ENCODE results near the gene LRRFIP1. TPM values are rescaled to one million over a fixed set of nuclear protein-coding genes. Genes with fewer than 3 reads are reported as not detected.
A peak's percentile ranks its signal among the peaks of the same experiment; 100 is the strongest.
"Not testable (repeated sequence)": the region's sequence is repeated elsewhere in the genome, so short reads cannot be mapped to it uniquely, and the experiment has no call there.

LRRFIP1 gene
- total RNA-seq, 2 experiments from 2014 or later: 157 to 161 TPM

- Mint-ChIP-seq H3K9me3 (no peaks in the 10 kb centered on the region), H3K36me3 (ENCODE audit: low read depth) (no peaks in the 10 kb centered on the region), H3K4me1 (ENCODE audit: low read depth) (peaks cover 27% of the 10 kb centered on the region), H3K27me3 (no peaks in the 10 kb centered on the region), H3K4me3 (no peak overlapping the region), H3K27ac (peak overlapping the region; percentile 89)
- ATAC-seq (ENCODE audit: poor library complexity): no peak
- ChIA-PET CTCF (interaction anchor here (0.6 to 1.2 kb wide), 4 partner anchors 32 to 129 kb away, joined by 3 to 6 read pairs (median 4); no protein-coding TSS in a partner anchor), POLR2A (interaction anchor here (0.9 to 2.6 kb wide), 4 partner anchors 12 to 141 kb away, joined by 4 to 10 read pairs (median 6); no protein-coding TSS in a partner anchor)
- H3K36me3 ChIP-seq (ENCODE audit: insufficient read depth, low read length): no peaks in the 10 kb centered on the region
- H3K9me3 ChIP-seq (ENCODE audit: control insufficient read depth in 1 of 2, insufficient read depth in 1 of 2, low read length in 2 of 2): no peaks in the 10 kb centered on the region
- H3K27ac ChIP-seq (ENCODE audit: low read depth in 1 of 2, low read length in 2 of 2): peak overlapping the region in 1 of 2 donors; percentile 87
- no peak overlapping the region for H3K4me3 ChIP-seq (ENCODE audit: low read length)
- no peak for TF ChIP-seq CTCF (IDR thresholded peaks at IDR 0.05)
- DNase-seq: no peak
- H3K27me3 ChIP-seq (ENCODE audit: control insufficient read depth in 1 of 2, insufficient read depth in 2 of 2, low read length in 2 of 2): no peaks in the 10 kb centered on the region
- H3K4me1 ChIP-seq (ENCODE audit: insufficient read depth, low read length): peaks cover 24% of the 10 kb centered on the region
- intact Hi-C loops (cut with DNase I, micrococcal nuclease): loop anchor here in 1 of 2 experiments (5.0 kb wide), 1 partner anchor 68 kb away; no protein-coding TSS in a partner anchor
Observed at GRCh38 chr2:237604391-237604790, 23.0 kb upstream of the LRRFIP1 start.

- no peak for TF ChIP-seq CTCF (IDR thresholded peaks at IDR 0.05)
- Histone ChIP-seq H3K4me1 (ENCODE audit: insufficient read depth, low read length) (peaks cover 24% of the 10 kb centered on the region), H3K27me3 (ENCODE audit: control insufficient read depth in 1 of 2, insufficient read depth in 2 of 2, low read length in 2 of 2) (no peaks in the 10 kb centered on the region), H3K9me3 (ENCODE audit: control insufficient read depth in 1 of 2, insufficient read depth in 1 of 2, low read length in 2 of 2) (no peaks in the 10 kb centered on the region), H3K36me3 (ENCODE audit: insufficient read depth, low read length) (no peaks in the 10 kb centered on the region), H3K4me3 (ENCODE audit: low read length) (no peak overlapping the region), H3K27ac (ENCODE audit: low read depth in 1 of 2, low read length in 2 of 2) (no peak overlapping the region)
- H3K4me1 Mint-ChIP-seq (ENCODE audit: low read depth): peaks cover 27% of the 10 kb centered on the region
- no peak for DNase-seq
- no peaks in the 10 kb centered on the region for H3K27me3 Mint-ChIP-seq
- CTCF ChIA-PET: interaction anchor here (0.6 to 1.2 kb wide), 2 partner anchors 33 to 129 kb away, joined by 3 to 6 read pairs; no protein-coding TSS in a partner anchor
- ATAC-seq (ENCODE audit: poor library complexity): no peak
- H3K36me3 Mint-ChIP-seq (ENCODE audit: low read depth): no peaks in the 10 kb centered on the region
- no peak overlapping the region for H3K4me3 Mint-ChIP-seq
- H3K27ac Mint-ChIP-seq: peak overlapping the region; percentile 89
- intact Hi-C loops (cut with DNase I, micrococcal nuclease): loop anchor here in 1 of 2 experiments (5.0 kb wide), 1 partner anchor 67 kb away; no protein-coding TSS in a partner anchor
- no peaks in the 10 kb centered on the region for H3K9me3 Mint-ChIP-seq
- POLR2A ChIA-PET: no interaction called here
Observed at GRCh38 chr2:237604960-237605359, 22.4 kb upstream of the LRRFIP1 start.

- POLR2A ChIA-PET; H3K36me3 ChIP-seq (ENCODE audit: insufficient read depth, low read length); H3K4me3 Mint-ChIP-seq; H3K27me3 ChIP-seq (ENCODE audit: control insufficient read depth in 1 of 2, insufficient read depth in 2 of 2, low read length in 2 of 2); H3K27ac ChIP-seq (ENCODE audit: low read depth in 1 of 2, low read length in 2 of 2); H3K9me3 Mint-ChIP-seq; H3K27me3 Mint-ChIP-seq; CTCF ChIA-PET; intact Hi-C loops (cut with DNase I, micrococcal nuclease); H3K9me3 ChIP-seq (ENCODE audit: control insufficient read depth in 1 of 2, insufficient read depth in 1 of 2, low read length in 2 of 2); H3K4me3 ChIP-seq (ENCODE audit: low read length); H3K36me3 Mint-ChIP-seq (ENCODE audit: low read depth); H3K27ac Mint-ChIP-seq; DNase-seq; ATAC-seq (ENCODE audit: poor library complexity): not testable (repeated sequence)
- H3K4me1 ChIP-seq (ENCODE audit: insufficient read depth, low read length): peaks cover 24% of the 10 kb centered on the region
- H3K4me1 Mint-ChIP-seq (ENCODE audit: low read depth): peaks cover 27% of the 10 kb centered on the region
Observed at GRCh38 chr2:237606522-237606921, 20.9 kb upstream of the LRRFIP1 start.

All from CD4-positive, alpha-beta T cell (primary cell).